Measurements from ENCODE around the gene HOMER1. TPM values are rescaled to one million over a fixed set of nuclear protein-coding genes. Genes with fewer than 3 reads are reported as not detected.

HOMER1 gene
- total RNA-seq, 1 donor from 2014 or later = 33.9 TPM

- Histone ChIP-seq H3K9ac (ENCODE audit: low read depth in 1 of 3, low read length in 3 of 3) (no peak overlapping the region), H3K4me3 (ENCODE audit: low read length in 3 of 3) (no peak overlapping the region), H3K4me1 (ENCODE audit: control insufficient read depth in 3 of 3, insufficient read depth in 3 of 3, low read length in 3 of 3) (no peaks in the 10 kb centered on the region), H3K36me3 (ENCODE audit: control insufficient read depth in 3 of 3, insufficient read depth in 3 of 3, low read length in 3 of 3) (peaks cover 0 to 7% (median 0%) of the 10 kb centered on the region in 3 donors), H3K27me3 (ENCODE audit: control insufficient read depth in 3 of 3, insufficient read depth in 3 of 3, low read length in 3 of 3) (no peaks in the 10 kb centered on the region), H3K27ac (ENCODE audit: low read depth, low read length) (no peak overlapping the region), H3K9me3 (ENCODE audit: control insufficient read depth in 3 of 3, low read length in 3 of 3) (no peaks in the 10 kb centered on the region)
Observed at GRCh38 chr5:79436821-79437220, 77.1 kb downstream of the HOMER1 start.

DNA sequence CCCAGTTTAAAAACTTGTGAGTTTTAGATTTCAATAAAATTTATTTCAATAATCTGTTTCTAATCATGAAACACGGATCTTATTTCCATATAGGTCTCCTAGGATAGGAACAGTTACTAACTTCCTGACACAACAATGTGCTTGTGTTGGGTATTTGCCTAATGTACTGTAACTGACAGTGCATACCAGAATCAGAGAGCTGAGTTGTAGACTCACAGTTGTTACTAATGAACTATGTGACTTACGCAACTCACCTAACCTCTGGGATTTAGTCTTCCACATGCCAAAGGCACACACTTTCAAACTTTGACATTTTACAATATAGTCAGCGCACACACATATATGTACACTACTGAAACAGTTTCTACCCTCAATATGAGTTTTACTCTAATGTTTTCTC, 77.7 kb downstream of the HOMER1 start:
- Histone ChIP-seq H3K27ac (ENCODE audit: low read depth, low read length) (no peak overlapping the region), H3K9ac (ENCODE audit: low read depth in 1 of 3, low read length in 3 of 3) (no peak overlapping the region), H3K9me3 (ENCODE audit: control insufficient read depth in 3 of 3, low read length in 3 of 3) (no peaks in the 10 kb centered on the region), H3K36me3 (ENCODE audit: control insufficient read depth in 3 of 3, insufficient read depth in 3 of 3, low read length in 3 of 3) (peaks cover 0 to 7% (median 0%) of the 10 kb centered on the region in 3 donors), H3K27me3 (ENCODE audit: control insufficient read depth in 3 of 3, insufficient read depth in 3 of 3, low read length in 3 of 3) (no peaks in the 10 kb centered on the region), H3K4me1 (ENCODE audit: control insufficient read depth in 3 of 3, insufficient read depth in 3 of 3, low read length in 3 of 3) (no peaks in the 10 kb centered on the region), H3K4me3 (ENCODE audit: low read length in 3 of 3) (no peak overlapping the region)

GRCh38 chr5:79430196-79430595, 83.7 kb downstream of the HOMER1 start:
- no peaks in the 10 kb centered on the region for H3K9me3 ChIP-seq (ENCODE audit: control insufficient read depth in 3 of 3, low read length in 3 of 3)

DNA sequence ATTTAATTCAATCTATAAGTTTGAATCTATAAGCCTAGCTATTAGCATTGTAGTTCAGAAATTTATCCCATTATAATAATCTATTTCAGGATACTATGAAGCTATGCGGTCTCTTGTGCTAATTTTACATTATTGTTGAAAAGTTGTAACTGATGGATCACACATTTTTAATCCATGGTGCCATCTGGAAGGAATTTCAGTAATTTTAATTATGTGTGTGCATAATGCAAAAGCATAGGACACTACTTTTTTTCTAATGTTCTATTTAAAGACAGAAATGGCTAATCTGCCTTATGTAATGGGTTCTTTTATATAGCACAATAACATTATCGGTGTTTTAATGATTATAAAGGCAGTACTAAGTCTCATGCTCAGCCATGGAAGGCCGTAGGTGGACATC, 90.6 kb downstream of the HOMER1 start:
- no peak overlapping the region for H3K27ac ChIP-seq (ENCODE audit: low read depth, low read length)
- H3K36me3 ChIP-seq (ENCODE audit: control insufficient read depth in 3 of 3, insufficient read depth in 3 of 3, low read length in 3 of 3) = no peaks in the 10 kb centered on the region
- no peak overlapping the region for H3K9ac ChIP-seq (ENCODE audit: low read depth in 1 of 3, low read length in 3 of 3)
- no peaks in the 10 kb centered on the region for H3K9me3 ChIP-seq (ENCODE audit: control insufficient read depth in 3 of 3, low read length in 3 of 3)
- no peaks in the 10 kb centered on the region for H3K27me3 ChIP-seq (ENCODE audit: control insufficient read depth in 3 of 3, insufficient read depth in 3 of 3, low read length in 3 of 3)
- no peak overlapping the region for H3K4me3 ChIP-seq (ENCODE audit: low read length in 3 of 3)
- H3K4me1 ChIP-seq (ENCODE audit: control insufficient read depth in 3 of 3, insufficient read depth in 3 of 3, low read length in 3 of 3) = peaks cover 0 to 2% (median 0%) of the 10 kb centered on the region in 3 donors

More at GRCh38 chr5:79430196-79430595, 83.7 kb downstream of the HOMER1 start:
- Histone ChIP-seq H3K4me3 (ENCODE audit: low read length in 3 of 3) (no peak overlapping the region), H3K27me3 (ENCODE audit: control insufficient read depth in 3 of 3, insufficient read depth in 3 of 3, low read length in 3 of 3) (no peaks in the 10 kb centered on the region), H3K9ac (ENCODE audit: low read depth in 1 of 3, low read length in 3 of 3) (no peak overlapping the region), H3K27ac (ENCODE audit: low read depth, low read length) (no peak overlapping the region), H3K36me3 (ENCODE audit: control insufficient read depth in 3 of 3, insufficient read depth in 3 of 3, low read length in 3 of 3) (no peaks in the 10 kb centered on the region), H3K4me1 (ENCODE audit: control insufficient read depth in 3 of 3, insufficient read depth in 3 of 3, low read length in 3 of 3) (no peaks in the 10 kb centered on the region)

GRCh38 chr5:79420248-79420647, 93.7 kb downstream of the HOMER1 start:
- Histone ChIP-seq H3K27ac (ENCODE audit: low read depth, low read length) (no peak overlapping the region), H3K36me3 (ENCODE audit: control insufficient read depth in 3 of 3, insufficient read depth in 3 of 3, low read length in 3 of 3) (no peaks in the 10 kb centered on the region), H3K27me3 (ENCODE audit: control insufficient read depth in 3 of 3, insufficient read depth in 3 of 3, low read length in 3 of 3) (no peaks in the 10 kb centered on the region), H3K9ac (ENCODE audit: low read depth in 1 of 3, low read length in 3 of 3) (no peak overlapping the region), H3K4me1 (ENCODE audit: control insufficient read depth in 3 of 3, insufficient read depth in 3 of 3, low read length in 3 of 3) (peaks cover 0 to 2% (median 0%) of the 10 kb centered on the region in 3 donors), H3K4me3 (ENCODE audit: low read length in 3 of 3) (no peak overlapping the region), H3K9me3 (ENCODE audit: control insufficient read depth in 3 of 3, low read length in 3 of 3) (no peaks in the 10 kb centered on the region)

GRCh38 chr5:79418276-79418675, 95.7 kb downstream of the HOMER1 start:
- no peak overlapping the region for H3K27ac ChIP-seq (ENCODE audit: low read depth, low read length)
- no peaks in the 10 kb centered on the region for H3K36me3 ChIP-seq (ENCODE audit: control insufficient read depth in 3 of 3, insufficient read depth in 3 of 3, low read length in 3 of 3)
- H3K9me3 ChIP-seq (ENCODE audit: control insufficient read depth in 3 of 3, low read length in 3 of 3) = no peaks in the 10 kb centered on the region
- H3K9ac ChIP-seq (ENCODE audit: low read depth in 1 of 3, low read length in 3 of 3) = no peak overlapping the region
- H3K4me1 ChIP-seq (ENCODE audit: control insufficient read depth in 3 of 3, insufficient read depth in 3 of 3, low read length in 3 of 3) = no peaks in the 10 kb centered on the region
- H3K4me3 ChIP-seq (ENCODE audit: low read length in 3 of 3) = no peak overlapping the region
- H3K27me3 ChIP-seq (ENCODE audit: control insufficient read depth in 3 of 3, insufficient read depth in 3 of 3, low read length in 3 of 3) = no peaks in the 10 kb centered on the region

GRCh38 chr5:79417495-79417894, 96.4 kb downstream of the HOMER1 start:
- Histone ChIP-seq H3K27me3 (ENCODE audit: control insufficient read depth in 3 of 3, insufficient read depth in 3 of 3, low read length in 3 of 3) (no peaks in the 10 kb centered on the region), H3K36me3 (ENCODE audit: control insufficient read depth in 3 of 3, insufficient read depth in 3 of 3, low read length in 3 of 3) (no peaks in the 10 kb centered on the region), H3K27ac (ENCODE audit: low read depth, low read length) (no peak overlapping the region), H3K4me3 (ENCODE audit: low read length in 3 of 3) (no peak overlapping the region), H3K9ac (ENCODE audit: low read depth in 1 of 3, low read length in 3 of 3) (no peak overlapping the region), H3K9me3 (ENCODE audit: control insufficient read depth in 3 of 3, low read length in 3 of 3) (no peaks in the 10 kb centered on the region), H3K4me1 (ENCODE audit: control insufficient read depth in 3 of 3, insufficient read depth in 3 of 3, low read length in 3 of 3) (no peaks in the 10 kb centered on the region)

DNA sequence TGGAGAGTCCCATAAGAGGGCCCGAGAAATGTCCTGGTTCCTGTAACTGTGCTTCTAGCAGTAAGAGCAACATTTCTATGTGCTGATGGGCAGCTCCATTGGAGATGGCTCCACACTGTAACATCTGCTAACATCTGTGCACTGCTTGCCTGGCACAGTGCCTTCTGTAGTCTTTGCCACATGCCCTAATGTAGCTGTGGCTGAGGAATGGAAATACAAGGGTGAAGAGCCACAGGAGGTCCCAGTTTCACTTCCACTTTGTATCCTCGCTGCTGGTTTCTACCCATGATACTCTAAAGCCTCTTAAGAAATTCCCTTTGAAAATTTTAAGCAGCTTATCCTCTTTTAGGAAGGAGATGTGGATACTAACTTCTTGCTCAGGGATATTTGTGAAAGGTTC, 97.4 kb downstream of the HOMER1 start:
- Histone ChIP-seq H3K27me3 (ENCODE audit: control insufficient read depth in 3 of 3, insufficient read depth in 3 of 3, low read length in 3 of 3) (no peaks in the 10 kb centered on the region), H3K27ac (ENCODE audit: low read depth, low read length) (no peak overlapping the region), H3K36me3 (ENCODE audit: control insufficient read depth in 3 of 3, insufficient read depth in 3 of 3, low read length in 3 of 3) (no peaks in the 10 kb centered on the region)

GRCh38 chr5:79413112-79413511, 100.8 kb downstream of the HOMER1 start:
- Histone ChIP-seq H3K36me3 (ENCODE audit: control insufficient read depth in 3 of 3, insufficient read depth in 3 of 3, low read length in 3 of 3) (no peaks in the 10 kb centered on the region), H3K9ac (ENCODE audit: low read depth in 1 of 3, low read length in 3 of 3) (no peak overlapping the region), H3K4me3 (ENCODE audit: low read length in 3 of 3) (no peak overlapping the region), H3K27me3 (ENCODE audit: control insufficient read depth in 3 of 3, insufficient read depth in 3 of 3, low read length in 3 of 3) (no peaks in the 10 kb centered on the region), H3K4me1 (ENCODE audit: control insufficient read depth in 3 of 3, insufficient read depth in 3 of 3, low read length in 3 of 3) (no peaks in the 10 kb centered on the region), H3K9me3 (ENCODE audit: control insufficient read depth in 3 of 3, low read length in 3 of 3) (no peaks in the 10 kb centered on the region), H3K27ac (ENCODE audit: low read depth, low read length) (no peak overlapping the region)

More for the DNA sequence above, 97.4 kb downstream of the HOMER1 start:
- Histone ChIP-seq H3K9me3 (ENCODE audit: control insufficient read depth in 3 of 3, low read length in 3 of 3) (no peaks in the 10 kb centered on the region), H3K4me3 (ENCODE audit: low read length in 3 of 3) (no peak overlapping the region), H3K4me1 (ENCODE audit: control insufficient read depth in 3 of 3, insufficient read depth in 3 of 3, low read length in 3 of 3) (no peaks in the 10 kb centered on the region), H3K9ac (ENCODE audit: low read depth in 1 of 3, low read length in 3 of 3) (no peak overlapping the region)

- H3K27ac ChIP-seq (ENCODE audit: low read depth, low read length) = no peak overlapping the region
- H3K36me3 ChIP-seq (ENCODE audit: control insufficient read depth in 3 of 3, insufficient read depth in 3 of 3, low read length in 3 of 3) = no peaks in the 10 kb centered on the region
- no peaks in the 10 kb centered on the region for H3K4me1 ChIP-seq (ENCODE audit: control insufficient read depth in 3 of 3, insufficient read depth in 3 of 3, low read length in 3 of 3)
- H3K4me3 ChIP-seq (ENCODE audit: low read length in 3 of 3) = no peak overlapping the region
- no peaks in the 10 kb centered on the region for H3K27me3 ChIP-seq (ENCODE audit: control insufficient read depth in 3 of 3, insufficient read depth in 3 of 3, low read length in 3 of 3)
- H3K9me3 ChIP-seq (ENCODE audit: control insufficient read depth in 3 of 3, low read length in 3 of 3) = no peaks in the 10 kb centered on the region
- H3K9ac ChIP-seq (ENCODE audit: low read depth in 1 of 3, low read length in 3 of 3) = no peak overlapping the region
Observed at GRCh38 chr5:79408028-79408427, 105.9 kb downstream of the HOMER1 start.

- Histone ChIP-seq H3K27me3 (ENCODE audit: control insufficient read depth in 3 of 3, insufficient read depth in 3 of 3, low read length in 3 of 3) (no peaks in the 10 kb centered on the region), H3K36me3 (ENCODE audit: control insufficient read depth in 3 of 3, insufficient read depth in 3 of 3, low read length in 3 of 3) (no peaks in the 10 kb centered on the region), H3K9me3 (ENCODE audit: control insufficient read depth in 3 of 3, low read length in 3 of 3) (no peaks in the 10 kb centered on the region), H3K4me1 (ENCODE audit: control insufficient read depth in 3 of 3, insufficient read depth in 3 of 3, low read length in 3 of 3) (no peaks in the 10 kb centered on the region), H3K4me3 (ENCODE audit: low read length in 3 of 3) (no peak overlapping the region), H3K9ac (ENCODE audit: low read depth in 1 of 3, low read length in 3 of 3) (no peak overlapping the region), H3K27ac (ENCODE audit: low read depth, low read length) (no peak overlapping the region)
Observed at GRCh38 chr5:79407591-79407990, 106.3 kb downstream of the HOMER1 start.

Data from skeletal muscle tissue (tissue), 4 donors.